Left lobe of liver (tissue), 2 donors: Measurements from ENCODE around the gene ELOVL5. TPM values are rescaled to one million over a fixed set of nuclear protein-coding genes. Genes with fewer than 3 reads are reported as not detected.
"Not testable (repeated sequence)": the region's sequence is repeated elsewhere in the genome, so short reads cannot be mapped to it uniquely, and the experiment has no call there.

Source experiments
- ATAC-seq: fragments of 200-7000 bp; cut with Tn5 transposase; one replicate; pipeline ENCODE4 v1.9.1; 2020; ENCODE audit warnings: mild to moderate bottlenecking, moderate library complexity
- DNase-seq: peaks from one replicate; pipeline ENCODE4 v3.0.0-alpha.2; 2020; ENCODE audit warnings: low spot score
- total RNA-seq: library from RNA; stranded (reverse); gene quantifications from one replicate; pipeline ENCODE4 v1.2.1, GENCODE V29; 2021
- donor health status: DM: no; HTN: no; CAD: no; lungs with moderate emphysema.
- donor health status: DM: no; HTN: yes; CAD: no.

Gene ELOVL5
- total RNA-seq, 1 donor from 2014 or later: 54.4 TPM

- DNase-seq (no peak), ATAC-seq (no peak)
Observed at GRCh38 chr6:53331678-53332077, 17.1 kb downstream of the ELOVL5 start.

GRCh38 chr6:53330137-53330536 lies 18.6 kb downstream of the ELOVL5 start:
- DNase-seq (no peak), ATAC-seq (no peak)

- no peak for ATAC-seq
- DNase-seq: no peak
Observed at GRCh38 chr6:53328375-53328774, 20.4 kb downstream of the ELOVL5 start.

- DNase-seq (no peak), ATAC-seq (peak; percentile 84)
Observed at GRCh38 chr6:53327017-53327395, 21.7 kb downstream of the ELOVL5 start.

- peak; percentile 79 for ATAC-seq
- no peak for DNase-seq
Observed at GRCh38 chr6:53326372-53327016, 22.3 kb downstream of the ELOVL5 start.

- no peak for DNase-seq
- no peak for ATAC-seq
Observed at GRCh38 chr6:53325785-53326184, 23.0 kb downstream of the ELOVL5 start.

GRCh38 chr6:53322188-53323029 lies 26.3 kb downstream of the ELOVL5 start:
- no peak for ATAC-seq
- no peak for DNase-seq

- ATAC-seq: peak; percentile 65
- DNase-seq: no peak
Observed at GRCh38 chr6:53321701-53322100, 27.0 kb downstream of the ELOVL5 start.

- ATAC-seq (peak; percentile 73), DNase-seq (no peak)
Observed at GRCh38 chr6:53320964-53321363, 27.8 kb downstream of the ELOVL5 start.

GRCh38 chr6:53318429-53318828 lies 30.3 kb downstream of the ELOVL5 start:
- ATAC-seq (no peak), DNase-seq (no peak)

GRCh38 chr6:53317861-53318260 lies 30.9 kb downstream of the ELOVL5 start:
- ATAC-seq (peak; percentile 74), DNase-seq (no peak)

- not testable (repeated sequence) for DNase-seq, ATAC-seq
Observed at GRCh38 chr6:53317299-53317698, 31.5 kb downstream of the ELOVL5 start.

- ATAC-seq (no peak), DNase-seq (no peak)
Observed at GRCh38 chr6:53316142-53316541, 32.6 kb downstream of the ELOVL5 start.

GRCh38 chr6:53315086-53315724 lies 33.5 kb downstream of the ELOVL5 start:
- DNase-seq: no peak
- no peak for ATAC-seq

GRCh38 chr6:53313784-53314400 lies 34.9 kb downstream of the ELOVL5 start:
- ATAC-seq: no peak

GRCh38 chr6:53312355-53312754 lies 36.4 kb downstream of the ELOVL5 start:
- ATAC-seq: no peak

More at GRCh38 chr6:53313784-53314400, 34.9 kb downstream of the ELOVL5 start:
- DNase-seq: no peak

GRCh38 chr6:53311586-53311935 lies 37.2 kb downstream of the ELOVL5 start:
- DNase-seq: no peak
- no peak for ATAC-seq

More at GRCh38 chr6:53312355-53312754, 36.4 kb downstream of the ELOVL5 start:
- no peak for DNase-seq

- DNase-seq: no peak
- ATAC-seq: peak; percentile 59
Observed at GRCh38 chr6:53310771-53311585, 37.8 kb downstream of the ELOVL5 start.

- ATAC-seq: no peak
Observed at GRCh38 chr6:53309901-53310300, 38.8 kb downstream of the ELOVL5 start.

GRCh38 chr6:53309059-53309900 lies 39.5 kb downstream of the ELOVL5 start:
- DNase-seq: no peak
- ATAC-seq: peak; percentile 51

More at GRCh38 chr6:53309901-53310300, 38.8 kb downstream of the ELOVL5 start:
- DNase-seq: no peak
